M059J (cell line): ENCODE data around the gene YPEL4. TPM values are rescaled to one million over a fixed set of nuclear protein-coding genes. Genes with fewer than 3 reads are reported as not detected.

ENCODE experiments used
- DNase-seq: peaks from one replicate; pipeline ENCODE4 v3.0.0-alpha.2; 2012; ENCODE audit warnings: low read depth
- total RNA-seq: library from RNA; depleted of rRNA; stranded (reverse); fragments of >200 nt; shearing (Covaris generic); gene quantifications from 2 replicates; pipeline ENCODE4 v1.2.3, GENCODE V29; 2014

YPEL4 gene
- total RNA-seq, 1 experiment from 2014 or later: 0.25 TPM

DNA sequence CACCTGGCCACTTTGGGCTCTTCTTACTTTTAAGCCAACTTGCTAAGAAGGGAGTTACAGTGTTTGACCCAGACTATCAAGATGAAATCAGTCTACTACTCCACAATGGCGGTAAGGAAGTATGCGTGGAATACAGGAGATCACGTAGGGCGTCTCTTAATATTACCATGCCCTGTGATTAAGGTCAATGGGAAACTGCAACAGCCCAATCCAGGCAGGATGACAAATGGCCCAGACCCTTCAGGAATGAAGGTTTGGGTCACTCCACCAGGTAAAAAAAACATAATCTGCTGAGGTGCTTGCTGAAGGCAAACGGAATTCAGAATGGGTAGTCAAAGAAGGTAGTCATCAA is 1.0 kb upstream of the YPEL4 start:
- no peak for DNase-seq

DNA sequence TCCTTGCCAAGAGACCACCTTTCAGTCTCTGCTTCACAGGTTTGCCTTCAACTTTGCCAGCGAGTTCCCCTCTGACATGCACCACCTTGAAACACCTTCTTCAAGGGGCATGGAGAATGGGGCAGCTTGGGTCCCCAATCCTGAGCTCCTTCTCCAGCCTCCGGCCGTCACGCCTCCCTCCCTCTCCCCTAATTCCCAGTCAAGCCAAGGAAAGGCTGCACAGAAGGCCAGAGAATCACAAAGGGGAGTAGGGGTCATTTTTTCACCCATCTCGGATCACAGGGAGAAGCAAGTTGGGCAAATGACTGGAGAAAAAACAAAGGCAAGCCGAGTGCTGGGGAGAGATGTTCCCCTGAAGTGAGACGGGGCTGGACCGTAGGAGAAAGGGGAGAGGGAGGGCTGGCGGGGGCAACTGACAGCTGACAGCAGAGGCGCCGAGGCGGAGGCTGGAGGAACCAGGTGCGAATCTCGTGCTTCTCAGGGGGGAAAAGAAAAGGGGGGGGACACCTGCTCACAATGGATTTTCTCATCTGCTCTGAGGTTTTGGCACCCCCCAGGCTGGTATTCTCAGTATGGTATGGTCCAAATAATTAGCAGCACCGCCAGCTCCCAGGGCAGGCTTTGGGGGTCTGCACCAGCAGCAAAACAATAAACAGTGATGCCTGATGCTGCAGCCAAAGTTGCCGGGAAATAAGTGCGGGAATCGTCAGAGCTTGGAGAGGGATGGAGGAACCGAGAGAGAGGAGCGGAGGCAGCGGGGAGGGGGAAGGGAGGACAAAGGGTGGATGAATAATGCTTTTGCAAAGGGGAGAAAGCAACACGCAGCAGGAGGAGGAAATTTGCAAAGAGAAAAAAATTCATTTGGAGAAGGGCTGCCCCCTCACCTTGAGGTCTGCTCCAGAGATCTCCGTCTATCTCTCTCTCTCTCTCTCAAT is 644 bp downstream of the YPEL4 start:
- peak; percentile 42 for DNase-seq

DNA sequence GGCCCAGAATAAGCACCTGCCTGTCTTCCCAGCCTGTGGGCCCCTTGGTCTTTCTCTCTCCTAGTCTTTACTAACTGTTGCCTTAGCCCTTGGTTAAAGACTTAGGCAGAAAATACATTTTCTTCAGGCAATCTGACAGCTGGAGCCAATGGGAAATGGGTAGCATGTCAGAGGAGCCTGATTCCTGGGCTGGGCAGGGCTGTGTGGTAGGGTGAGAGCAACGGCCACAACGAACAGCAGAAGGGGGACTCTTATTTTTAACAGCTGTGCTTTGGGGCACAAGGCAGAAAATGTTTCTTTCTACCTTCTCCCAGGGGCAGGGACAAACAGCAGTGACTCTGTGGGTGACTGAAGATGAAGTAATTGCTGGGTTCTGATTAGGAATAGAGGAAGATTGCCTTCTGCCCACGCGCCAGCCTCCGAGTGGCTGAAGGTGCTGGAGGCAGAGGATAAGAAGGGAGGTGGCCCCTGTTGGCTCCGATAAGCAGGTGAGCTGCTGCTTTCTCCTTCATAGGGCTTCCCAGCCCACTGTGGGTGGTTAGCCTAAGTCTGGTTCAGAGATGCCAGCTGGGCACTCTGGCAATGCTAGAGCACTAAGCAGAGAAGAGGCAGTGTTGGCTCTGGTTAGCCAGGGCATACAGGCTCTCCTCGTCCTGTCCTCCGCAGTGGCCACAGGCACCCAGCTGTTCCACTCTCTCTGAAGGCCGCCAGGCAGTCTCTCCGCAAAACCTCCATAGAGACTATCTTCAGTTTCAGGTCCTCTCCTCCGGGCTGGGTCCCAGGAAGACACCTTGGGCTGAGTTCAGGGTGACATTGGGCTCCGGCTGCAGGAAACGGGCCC is 1.5 kb downstream of the YPEL4 start:
- peak; percentile 42 for DNase-seq

DNA sequence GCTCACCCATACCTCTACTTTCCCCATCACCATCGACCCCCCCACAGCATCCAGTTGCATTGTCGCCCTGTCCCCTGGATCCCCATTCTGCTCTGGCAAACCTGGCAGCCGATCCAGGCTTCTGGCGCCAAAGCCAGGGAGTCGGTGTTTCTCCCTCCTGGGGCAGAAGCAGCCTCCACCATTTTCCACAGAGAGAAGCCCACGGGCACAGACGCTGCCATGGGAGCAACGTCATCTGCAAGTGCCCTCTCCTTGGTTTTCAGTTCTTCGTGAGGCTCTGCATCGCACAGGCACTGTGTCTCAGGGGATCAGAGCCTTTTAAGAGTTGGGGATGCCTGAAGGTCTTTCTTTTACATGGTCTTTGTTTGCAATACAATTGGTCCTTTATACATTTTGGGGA is 2.3 kb downstream of the YPEL4 start:
- DNase-seq: peak; percentile 29

DNA sequence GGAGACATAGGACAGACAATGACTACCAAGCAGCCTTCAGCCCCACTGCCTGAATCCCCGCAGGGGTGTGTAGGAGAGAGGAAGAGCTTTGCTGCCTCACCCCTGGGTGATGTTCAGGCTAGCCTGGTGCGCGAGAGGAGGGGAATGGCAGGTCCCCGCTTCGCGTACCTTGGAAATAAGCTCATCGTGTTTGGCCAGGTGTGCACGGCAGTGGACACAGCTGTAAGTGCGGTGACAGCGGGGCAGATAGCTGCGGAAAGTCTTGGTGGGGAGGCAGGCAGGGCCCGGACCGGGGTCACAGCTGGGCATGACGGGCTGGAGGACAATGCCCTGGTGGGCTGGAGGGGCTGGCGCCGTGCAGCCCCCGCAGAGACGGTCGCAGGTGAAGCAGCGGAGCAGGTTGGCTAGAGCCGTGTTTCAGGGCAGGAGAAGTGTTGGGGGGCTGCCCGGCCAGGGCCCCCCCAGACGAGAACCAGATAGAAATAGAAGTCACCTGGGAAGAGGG is 2.9 kb downstream of the YPEL4 start:
- DNase-seq: peak; percentile 24

DNA sequence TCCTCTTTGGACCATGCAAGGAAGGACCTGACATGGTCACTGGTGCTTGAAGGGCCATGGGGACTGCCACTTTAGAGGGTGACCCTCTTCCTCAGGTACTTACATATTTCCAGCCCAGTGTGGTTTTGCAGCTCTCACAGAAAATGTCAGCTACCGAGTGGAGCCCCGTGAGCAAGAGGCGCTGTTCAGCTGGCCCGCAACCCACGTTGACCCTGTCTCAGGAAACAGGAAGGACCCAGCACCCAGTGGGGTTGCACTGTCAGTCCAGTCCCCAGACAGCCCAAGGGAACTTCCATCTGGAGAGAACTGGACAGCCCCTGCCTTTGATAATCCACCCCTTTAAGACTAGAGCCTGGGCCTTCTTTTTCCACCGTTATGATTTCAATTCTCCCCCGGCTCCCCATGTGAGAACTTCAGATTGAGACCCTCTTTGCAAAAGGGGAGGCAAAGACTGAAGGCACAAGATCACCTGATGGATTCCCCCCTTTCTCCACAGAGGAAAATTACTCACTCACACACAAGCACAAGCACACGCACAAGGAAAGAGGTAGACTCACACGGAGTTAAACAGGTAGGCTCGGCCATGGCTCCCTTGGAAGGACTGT is 3.4 kb downstream of the YPEL4 start:
- DNase-seq: no peak

DNA sequence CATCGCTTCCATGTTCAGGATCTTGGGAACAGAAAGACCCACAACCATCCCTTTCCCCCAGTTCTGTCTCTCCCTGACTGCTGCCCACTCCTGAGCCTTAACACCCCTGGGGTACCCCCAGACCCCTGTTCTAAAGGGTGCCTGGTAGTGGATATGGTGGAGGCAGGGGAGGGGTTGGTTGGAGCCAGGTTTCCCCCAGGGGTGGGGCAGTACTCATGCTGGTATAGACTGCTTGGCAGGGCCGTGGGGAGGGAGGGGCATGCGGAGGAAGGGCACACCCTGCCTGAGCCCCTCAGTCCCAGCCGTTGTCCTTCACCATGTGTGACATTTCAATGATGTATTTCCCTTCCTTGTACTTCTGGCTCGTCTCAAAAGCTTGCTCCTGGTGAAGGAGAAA is 4.0 kb downstream of the YPEL4 start:
- no peak for DNase-seq

DNA sequence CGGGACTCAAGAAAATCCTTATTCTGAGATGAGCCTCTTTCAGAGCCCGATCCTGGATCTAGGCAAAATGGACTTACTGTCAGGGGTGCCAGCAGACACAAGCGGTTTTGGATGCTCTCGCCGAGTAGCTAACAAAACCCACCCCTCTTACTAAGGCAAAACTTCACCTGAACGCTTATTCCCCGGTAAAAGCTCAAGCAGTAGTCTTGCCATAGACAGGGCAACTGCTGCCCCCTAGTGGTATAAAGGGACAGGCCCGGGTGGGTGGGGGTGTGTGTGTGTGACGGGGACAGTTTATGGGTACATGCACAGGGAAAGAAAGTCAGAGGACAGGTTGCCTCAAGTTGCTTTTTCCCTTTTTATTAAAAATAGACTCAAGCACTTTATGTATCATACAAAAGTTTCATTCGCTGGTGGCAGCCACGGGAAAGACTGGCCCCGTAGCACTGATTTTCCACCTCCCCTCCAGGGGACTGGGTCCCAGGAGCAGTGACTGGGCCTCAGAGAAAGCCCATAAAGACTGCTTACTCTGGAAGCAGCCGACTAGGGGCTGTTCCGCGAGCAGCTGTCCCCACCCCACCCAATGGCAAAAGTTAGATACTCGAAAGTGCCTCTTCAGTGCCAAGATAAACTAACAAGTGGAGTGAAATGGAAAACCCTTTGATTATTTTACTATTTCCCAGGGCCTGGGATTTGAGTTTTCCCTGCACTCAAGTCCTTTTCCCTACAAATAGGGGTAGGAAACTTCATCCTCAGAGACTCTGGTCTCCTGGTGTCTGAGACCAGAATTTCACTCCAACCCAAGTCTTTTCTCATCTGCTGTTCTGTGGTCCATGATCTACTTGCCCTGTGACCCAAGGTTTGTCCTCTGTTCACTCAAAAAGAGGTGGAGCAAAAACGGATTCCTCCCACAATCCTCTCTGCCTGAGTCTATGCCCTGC is 4.7 kb downstream of the YPEL4 start:
- peak; percentile 75 for DNase-seq

DNA sequence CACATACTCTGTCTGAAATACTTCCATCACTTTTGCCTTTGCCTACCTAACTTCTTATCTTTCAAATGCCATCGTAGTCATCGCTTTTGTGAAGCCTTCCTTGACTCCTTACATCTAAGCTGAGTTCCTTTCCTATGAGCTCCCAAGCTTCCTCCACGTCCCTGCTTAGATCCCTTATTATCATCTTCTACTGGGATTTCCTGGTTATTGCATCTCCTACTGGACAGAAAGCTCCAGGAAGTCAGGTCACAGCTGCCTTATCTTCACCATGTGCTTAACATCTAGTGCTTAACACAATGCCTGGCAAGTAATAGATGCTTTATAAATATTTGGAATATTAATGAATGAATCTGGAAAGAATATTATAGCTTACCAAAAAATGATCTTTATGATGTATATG is 5.9 kb downstream of the YPEL4 start:
- DNase-seq: peak; percentile 20

DNA sequence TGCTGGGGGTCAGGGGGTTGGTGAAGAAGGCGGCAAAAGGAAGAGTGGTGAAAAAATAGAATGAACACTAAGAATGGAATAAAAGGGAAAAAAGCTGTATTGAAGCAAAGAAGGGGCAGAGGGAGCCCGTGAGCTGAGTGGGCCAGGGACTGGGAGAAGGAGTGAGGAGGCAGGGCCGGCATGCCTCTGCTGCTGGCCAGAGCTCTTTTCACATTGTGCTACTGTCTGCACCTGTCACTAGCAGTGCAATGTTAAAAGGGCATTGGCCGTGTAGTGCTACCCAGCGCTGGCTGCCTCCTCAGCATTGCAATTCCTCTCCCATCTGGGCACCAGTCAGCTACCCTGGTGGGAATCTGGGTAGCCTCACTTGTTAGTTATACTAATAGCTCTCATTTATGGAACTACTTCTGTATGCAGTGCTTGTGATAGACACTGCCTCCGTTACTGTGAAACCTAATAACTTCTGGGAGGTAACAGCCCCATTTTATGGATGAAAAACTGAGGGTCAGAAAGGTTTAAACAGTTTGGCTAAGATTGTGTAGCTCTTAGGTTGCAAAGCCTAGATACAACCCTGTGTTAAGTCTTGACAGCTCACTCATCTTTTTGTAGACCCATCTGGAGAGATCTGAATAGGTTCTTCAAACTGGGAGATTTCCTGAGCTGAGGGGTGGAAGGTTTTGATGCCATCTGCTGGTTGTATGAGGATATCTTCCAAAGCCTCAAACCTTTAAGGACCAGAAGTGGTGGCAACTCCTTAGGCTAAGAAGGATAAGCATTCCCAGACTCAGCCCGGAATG is 8.5 kb downstream of the YPEL4 start:
- peak; percentile 63 for DNase-seq

DNA sequence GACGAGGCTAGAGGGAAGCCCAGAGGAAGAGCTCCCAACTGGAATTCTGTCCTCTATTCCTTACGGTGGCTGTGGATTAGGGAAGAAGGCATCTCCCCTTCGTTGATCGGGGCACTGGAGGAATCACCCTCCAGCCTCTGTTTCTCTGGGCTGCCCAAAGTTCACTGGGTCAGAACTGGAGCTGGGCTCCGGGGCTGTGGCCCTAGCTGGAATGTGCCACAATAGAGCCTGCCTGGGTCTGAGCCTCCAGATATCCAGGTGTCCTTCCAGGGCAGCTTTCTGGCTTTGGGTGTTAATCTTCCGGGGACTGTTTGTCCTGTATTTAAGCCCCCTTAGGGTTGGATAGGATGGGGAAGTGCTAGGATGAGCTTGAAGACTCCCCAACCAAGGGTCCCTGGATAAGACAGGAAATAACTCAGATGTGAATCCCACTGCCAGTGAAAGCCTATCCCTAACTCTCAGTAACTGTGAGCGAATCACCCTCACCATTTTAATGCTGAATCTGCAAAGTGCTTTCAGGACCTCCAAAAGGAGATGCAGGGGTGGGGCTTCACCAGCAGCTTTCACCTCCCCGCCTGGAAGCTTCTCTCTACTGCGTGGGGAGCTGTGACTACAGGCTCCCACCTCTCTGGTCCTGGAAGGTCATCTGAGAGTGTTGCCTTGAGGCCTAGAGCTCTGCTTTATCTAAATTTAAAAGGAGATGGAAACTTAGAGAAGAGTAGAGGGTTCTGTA is 9.5 kb downstream of the YPEL4 start:
- no peak for DNase-seq

DNA sequence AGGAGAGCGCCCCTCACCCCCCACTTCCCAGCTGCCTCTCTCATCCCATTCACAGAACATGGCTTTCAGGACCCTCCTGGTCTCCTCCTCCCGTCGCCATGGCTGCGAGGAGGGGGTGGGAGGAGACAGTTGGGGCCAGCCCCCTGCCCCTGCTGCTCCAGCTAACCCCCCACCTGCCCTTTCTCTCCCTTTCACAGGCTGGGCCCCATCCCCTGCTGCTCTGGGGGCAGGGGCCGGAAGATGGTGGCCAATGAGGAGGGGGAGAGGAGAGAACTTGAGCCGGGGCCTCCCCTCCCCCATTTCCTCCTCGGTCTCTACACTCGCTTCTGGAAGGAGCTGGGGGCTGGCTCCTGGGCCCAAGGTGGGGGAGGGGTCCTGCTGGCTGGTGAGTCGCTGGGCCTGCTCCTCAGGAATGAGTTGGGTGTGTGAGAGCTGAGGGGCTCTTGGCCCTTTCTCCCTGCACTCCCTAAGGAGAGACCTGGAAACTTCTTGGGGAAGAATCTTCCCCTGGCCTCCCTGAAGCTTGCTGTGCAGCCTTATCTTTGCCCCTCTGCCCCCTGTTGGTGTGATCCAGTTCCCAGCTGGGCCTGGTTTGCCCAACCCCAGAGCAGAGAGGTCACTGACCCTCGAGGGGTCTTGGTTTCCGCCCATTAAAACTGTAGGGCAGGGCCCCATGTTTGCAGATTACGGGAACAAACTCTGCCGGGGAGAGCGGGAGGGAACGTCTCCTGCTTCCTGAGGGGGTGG is 10.2 kb downstream of the YPEL4 start:
- DNase-seq: peak; percentile 45

DNA sequence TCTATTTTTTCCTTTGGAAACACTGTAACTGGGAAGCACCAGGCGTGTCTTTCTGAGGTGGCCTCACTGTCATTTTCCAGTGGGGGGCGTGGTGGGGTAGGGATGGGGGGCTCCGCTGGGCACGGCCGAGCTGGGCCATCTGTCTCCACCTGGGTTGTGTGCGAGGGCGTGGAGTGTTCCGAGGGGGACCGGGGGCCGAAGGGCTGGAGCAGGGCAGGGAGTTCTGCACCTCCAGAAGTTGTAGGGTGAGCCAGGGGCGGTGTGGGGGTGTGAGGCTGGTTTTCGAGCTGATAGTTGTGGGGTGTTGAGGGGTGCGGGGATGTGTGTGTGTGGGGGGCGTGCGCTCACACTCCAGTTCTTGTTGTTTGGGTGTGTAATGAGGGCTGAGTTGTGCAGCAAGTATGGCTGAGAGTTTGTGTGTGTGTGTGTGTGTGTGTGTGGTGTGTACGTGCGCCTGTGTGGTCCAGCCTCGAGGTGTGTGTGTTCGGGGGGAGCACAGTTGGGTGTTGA is 10.8 kb downstream of the YPEL4 start:
- DNase-seq: no peak

DNA sequence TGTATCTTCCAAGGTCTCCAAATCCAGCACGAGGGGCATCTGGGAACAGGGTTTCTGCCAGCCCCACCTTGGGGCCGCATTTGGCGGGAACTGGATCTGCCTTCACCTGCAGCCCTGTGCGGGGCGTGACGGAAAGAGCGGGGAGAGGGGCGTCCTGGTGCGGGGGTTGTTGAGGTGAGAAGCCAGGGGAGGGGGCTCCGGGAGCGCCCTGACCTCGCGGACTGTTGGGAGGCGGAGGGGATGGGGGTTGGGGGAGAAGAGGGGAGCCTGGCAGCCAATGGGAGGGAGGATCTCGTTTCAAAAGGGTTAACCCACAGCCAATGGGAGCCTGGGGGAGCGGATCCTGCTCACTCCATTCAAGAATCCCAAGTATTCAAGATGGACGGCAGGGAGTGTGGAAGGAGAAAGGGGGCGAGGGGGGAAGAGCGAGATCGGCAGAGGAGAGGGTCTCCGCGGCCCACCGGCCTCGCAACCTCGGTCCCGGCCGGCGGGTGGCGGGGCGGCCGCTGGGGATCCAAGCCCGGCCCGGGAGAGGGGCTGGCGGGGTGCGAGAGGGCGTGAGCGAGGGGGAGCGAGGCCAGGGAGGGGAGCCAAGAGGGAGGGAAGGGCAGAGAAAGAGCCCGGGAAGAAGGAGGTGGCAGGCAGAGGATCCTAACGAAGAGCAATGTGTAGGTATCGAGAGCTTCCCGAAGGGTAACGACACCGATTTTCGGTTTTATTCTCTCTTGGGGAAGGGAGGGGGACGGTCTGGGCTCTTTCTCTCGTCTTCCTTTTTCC is 11.5 kb downstream of the YPEL4 start:
- DNase-seq: peak; percentile 89

DNA sequence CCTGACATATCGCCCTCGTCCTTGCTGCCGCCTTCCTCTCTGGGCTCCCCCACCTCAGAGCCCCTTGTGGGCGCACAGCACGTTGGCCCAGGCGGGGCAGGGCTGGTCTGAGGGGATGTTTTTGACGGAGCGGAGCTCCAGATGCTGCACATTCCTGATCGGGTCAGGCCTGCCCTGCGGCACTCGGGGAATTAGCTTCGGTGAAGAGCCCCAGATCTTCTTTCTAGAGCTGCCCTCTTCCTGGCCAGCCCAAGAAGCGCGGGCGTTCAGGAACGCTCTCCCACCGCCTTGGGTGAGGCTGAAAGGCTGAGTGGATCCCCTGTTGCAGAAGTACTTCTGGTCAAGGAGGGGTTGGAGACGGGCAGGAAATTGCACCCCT is 12.1 kb downstream of the YPEL4 start:
- no peak for DNase-seq

DNA sequence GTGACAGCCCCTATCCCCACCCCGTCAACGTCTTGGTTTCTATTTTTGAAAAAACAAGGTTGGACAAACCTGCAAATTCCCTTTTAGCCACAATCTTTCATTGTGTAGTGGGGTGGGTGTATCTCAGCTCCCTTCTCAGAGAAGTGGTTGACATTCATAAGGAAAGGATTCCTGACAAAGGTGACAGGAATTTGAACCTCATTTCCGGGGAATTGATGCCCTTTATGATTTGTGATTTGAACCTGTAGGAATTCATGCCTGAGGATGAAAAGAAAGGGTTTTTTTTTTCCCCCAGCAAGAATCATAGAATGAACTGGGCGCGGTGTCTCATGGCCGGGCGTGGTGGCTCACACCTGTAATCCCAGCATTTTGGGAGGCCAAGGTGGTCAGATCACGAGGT is 14.5 kb downstream of the YPEL4 start:
- peak; percentile 40 for DNase-seq

DNA sequence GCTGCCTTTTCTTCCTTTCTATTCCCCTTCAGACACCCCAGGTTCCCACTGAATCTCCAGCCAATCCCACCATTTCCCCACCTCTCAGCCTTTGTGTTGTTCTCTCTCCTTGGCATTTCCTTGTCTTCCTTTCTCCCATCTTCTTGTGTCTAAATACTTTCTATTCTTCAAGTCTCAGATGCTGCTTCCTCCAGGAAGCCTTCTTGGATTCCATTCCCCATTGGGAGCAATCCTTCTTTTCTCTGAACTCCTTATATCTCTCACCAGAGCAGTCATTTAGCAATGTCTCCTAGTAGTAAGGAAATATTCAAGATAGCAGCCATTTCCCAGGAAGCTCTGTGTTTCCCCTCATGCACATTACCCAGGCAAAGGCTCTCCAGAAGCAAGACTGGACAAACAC is 15.4 kb downstream of the YPEL4 start:
- no peak for DNase-seq
